ENCODE data around the gene CACNA1H.

GRCh38 chr16:1133810-1134520, 18.9 kb upstream of the CACNA1H start:
- TF ChIP-seq CTCF (IDR thresholded peaks at IDR 0.05) (no peak), POLR2A (IDR thresholded peaks at IDR 0.05) (no peak)

Measured in right lobe of liver (tissue), 4 donors.